Smooth muscle cell (in vitro differentiated cells): Measurements from ENCODE around the gene SPNS3. TPM values are rescaled to one million over a fixed set of nuclear protein-coding genes. Genes with fewer than 3 reads are reported as not detected.

Source experiments
- DNase-seq: peaks from one replicate; lab custom pipeline; 2025; ENCODE audit not compliant: unreplicated experiment; lab: John Stamatoyannopoulos, UW
- H2AFZ ChIP-seq: fragments of 200-600 bp; sonication (generic); 2 replicates; pipeline ENCODE4 v1.6.0; 2016; ENCODE audit warnings: antibody characterized with exemption, low read depth, mild to moderate bottlenecking
- H3F3A ChIP-seq: fragments of 200-600 bp; sonication (generic); 2 replicates; pipeline ENCODE4 v1.6.0; 2017; ENCODE audit warnings: antibody characterized with exemption, low read depth
- H3K27ac ChIP-seq: fragments of 200-600 bp; sonication (generic); 2 replicates; pipeline ENCODE4 v1.5.1; 2016; ENCODE audit warnings: low read depth, mild to moderate bottlenecking
- H3K27me3 ChIP-seq: fragments of 200-600 bp; sonication (generic); 2 replicates; pipeline ENCODE4 v1.6.1; 2016; ENCODE audit warnings: low read depth, mild to moderate bottlenecking
- H3K36me3 ChIP-seq: fragments of 200-600 bp; sonication (generic); 2 replicates; pipeline ENCODE4 v1.5.1; 2016; ENCODE audit warnings: low read depth
- H3K4me1 ChIP-seq: fragments of 200-600 bp; sonication (generic); 2 replicates; pipeline ENCODE4 v1.5.1; 2016; ENCODE audit warnings: low read depth
- H3K4me2 ChIP-seq: fragments of 200-600 bp; sonication (generic); 2 replicates; pipeline ENCODE4 v1.6.0; 2016; ENCODE audit warnings: mild to moderate bottlenecking
- H3K4me3 ChIP-seq: fragments of 200-600 bp; sonication (generic); 2 replicates; pipeline ENCODE4 v1.5.1; 2016; ENCODE audit warnings: mild to moderate bottlenecking
- H3K79me2 ChIP-seq: fragments of 200-600 bp; sonication (generic); 2 replicates; pipeline ENCODE4 v1.6.0; 2016; ENCODE audit warnings: low read depth, mild to moderate bottlenecking
- H3K9ac ChIP-seq: fragments of 200-600 bp; sonication (generic); 2 replicates; pipeline ENCODE4 v1.6.0; 2016; ENCODE audit warnings: low read depth
- H3K9me3 ChIP-seq: fragments of 200-600 bp; sonication (generic); replicated peaks from 2 replicates; pipeline ENCODE4 v1.5.1; 2016; ENCODE audit warnings: low read depth
- H4K20me1 ChIP-seq: fragments of 200-600 bp; sonication (generic); 2 replicates; pipeline ENCODE4 v1.6.0; 2016; ENCODE audit warnings: low read depth
- CTCF ChIP-seq: fragments of 200-600 bp; sonication (generic); IDR thresholded peaks from 2 replicates; pipeline ENCODE4 v1.5.1; 2017; ENCODE audit warnings: borderline replicate concordance, mild to moderate bottlenecking, antibody characterized with exemption; ENCODE audit not compliant: insufficient read depth, poor library complexity, severe bottlenecking
- WGBS: methylation state at CpG from one replicate; pipeline ENCODE4 v1.1.7; 2016; ENCODE audit warnings: low lambda C conversion rate; 5-methylcytosine and 5-hydroxymethylcytosine counted together
- polyA plus RNA-seq: library from polyadenylated mRNA; unstranded; fragments of >200 nt; fragmentation: Nextera tagmentation; extraction: Ambion mirVana; gene quantifications from 2 replicates; pipeline ENCODE4 v1.2.1, GENCODE V29; 2016
- total RNA-seq: library from RNA; depleted of rRNA; stranded (reverse); fragments of >200 nt; gene quantifications from 2 replicates; pipeline ENCODE4 v1.2.3, GENCODE V29; 2014

The SPNS3 gene
- total and polyA plus RNA-seq, 2 experiments from 2014 or later, result not detected

GRCh38 chr17:4412933-4413831 is 20.6 kb upstream of the SPNS3 start:
- Histone ChIP-seq H3K9me3 (no peaks in the 10 kb centered on the region), H3K27ac (no peak overlapping the region), H3K79me2 (no peaks in the 10 kb centered on the region), H3K4me2 (peak overlapping the region; percentile 79), H3F3A (no peaks in the 10 kb centered on the region), H3K4me1 (no peaks in the 10 kb centered on the region), H3K27me3 (no peaks in the 10 kb centered on the region), H4K20me1 (no peaks in the 10 kb centered on the region), H3K9ac (no peak overlapping the region), H2AFZ (no peak overlapping the region), H3K4me3 (no peak overlapping the region), H3K36me3 (no peaks in the 10 kb centered on the region)
- 21% methylated on average over 18 of the region's 27 CpGs for WGBS
- peak; percentile 84 for DNase-seq
- peak; percentile 91 for TF ChIP-seq CTCF

GRCh38 chr17:4417129-4417667 is 16.5 kb upstream of the SPNS3 start:
- H3K4me3 ChIP-seq, result no peak overlapping the region
- H3K9me3 ChIP-seq, result no peaks in the 10 kb centered on the region
- no peaks in the 10 kb centered on the region for H4K20me1 ChIP-seq
- H3K79me2 ChIP-seq, result no peaks in the 10 kb centered on the region
- no peak for DNase-seq
- H3K4me2 ChIP-seq, result no peak overlapping the region
- no peak overlapping the region for H3K9ac ChIP-seq
- WGBS, result 68% methylated on average over 2 of the region's 2 CpGs
- TF ChIP-seq CTCF, result no peak
- no peaks in the 10 kb centered on the region for H3K27me3 ChIP-seq
- no peaks in the 10 kb centered on the region for H3F3A ChIP-seq
- H3K4me1 ChIP-seq, result no peaks in the 10 kb centered on the region
- H3K36me3 ChIP-seq, result no peaks in the 10 kb centered on the region
- H2AFZ ChIP-seq, result no peak overlapping the region
- no peak overlapping the region for H3K27ac ChIP-seq

- Histone ChIP-seq H3K9me3 (no peaks in the 10 kb centered on the region), H3K4me2 (no peak overlapping the region), H3K79me2 (no peaks in the 10 kb centered on the region), H3K9ac (no peak overlapping the region), H3K27me3 (no peaks in the 10 kb centered on the region), H3K4me3 (no peak overlapping the region), H3K4me1 (no peaks in the 10 kb centered on the region), H3K27ac (no peak overlapping the region), H3K36me3 (no peaks in the 10 kb centered on the region), H4K20me1 (no peaks in the 10 kb centered on the region), H2AFZ (peak overlapping the region; percentile 58), H3F3A (no peaks in the 10 kb centered on the region)
- peak; percentile 77 for TF ChIP-seq CTCF
- no peak for DNase-seq
- 7% methylated on average over 7 of the region's 7 CpGs for WGBS
Measured at GRCh38 chr17:4420692-4421131, 13.0 kb upstream of the SPNS3 start.

GRCh38 chr17:4422864-4423263 is 10.9 kb upstream of the SPNS3 start:
- Histone ChIP-seq H3K27ac (no peak overlapping the region), H3K9ac (no peak overlapping the region), H3K4me3 (no peak overlapping the region), H3F3A (no peaks in the 10 kb centered on the region), H4K20me1 (no peaks in the 10 kb centered on the region), H3K27me3 (no peaks in the 10 kb centered on the region), H3K79me2 (no peaks in the 10 kb centered on the region), H3K4me1 (no peaks in the 10 kb centered on the region), H3K36me3 (no peaks in the 10 kb centered on the region), H3K4me2 (no peak overlapping the region), H3K9me3 (no peaks in the 10 kb centered on the region), H2AFZ (no peak overlapping the region)
- TF ChIP-seq CTCF, result no peak
- DNase-seq, result no peak
- 69% methylated on average over 6 of the region's 6 CpGs for WGBS
